ENCODE measurements around the gene RTL5. TPM values are rescaled to one million over a fixed set of nuclear protein-coding genes. Genes with fewer than 3 reads are reported as not detected.
A peak's percentile ranks its signal among the peaks of the same experiment; 100 is the strongest.
"Not testable (repeated sequence)": the region's sequence is repeated elsewhere in the genome, so short reads cannot be mapped to it uniquely, and the experiment has no call there.

Gene RTL5
- total RNA-seq, result 1 to 10 TPM; 8.2 to 8.7 TPM
- polyA plus RNA-seq (ENCODE audit: insufficient read length in 2 of 2), result 10 to 100 TPM; 31.2 to 32.9 TPM
- long read RNA-seq, donor 1, full-length matches to known transcripts, result 19 of 33 reads
- long read RNA-seq, donor 1, partial matches to known transcripts, result 14 of 33 reads
- long read RNA-seq, donor 1, other reads (novel, unspliced or antisense), result 0 of 33 reads
- long read RNA-seq, donor 2, full-length matches to known transcripts, result 15 of 15 reads
- long read RNA-seq, donor 2, partial matches to known transcripts, result 0 of 15 reads
- long read RNA-seq, donor 2, other reads (novel, unspliced or antisense), result 0 of 15 reads
- long read RNA-seq, donor 3, full-length matches to known transcripts, result 26 of 26 reads
- long read RNA-seq, donor 3, partial matches to known transcripts, result 0 of 26 reads
- long read RNA-seq, donor 3, other reads (novel, unspliced or antisense), result 0 of 26 reads
- long read RNA-seq, donor 4, full-length matches to known transcripts, result 19 of 19 reads
- long read RNA-seq, donor 4, partial matches to known transcripts, result 0 of 19 reads
- long read RNA-seq, donor 4, other reads (novel, unspliced or antisense), result 0 of 19 reads

DNA sequence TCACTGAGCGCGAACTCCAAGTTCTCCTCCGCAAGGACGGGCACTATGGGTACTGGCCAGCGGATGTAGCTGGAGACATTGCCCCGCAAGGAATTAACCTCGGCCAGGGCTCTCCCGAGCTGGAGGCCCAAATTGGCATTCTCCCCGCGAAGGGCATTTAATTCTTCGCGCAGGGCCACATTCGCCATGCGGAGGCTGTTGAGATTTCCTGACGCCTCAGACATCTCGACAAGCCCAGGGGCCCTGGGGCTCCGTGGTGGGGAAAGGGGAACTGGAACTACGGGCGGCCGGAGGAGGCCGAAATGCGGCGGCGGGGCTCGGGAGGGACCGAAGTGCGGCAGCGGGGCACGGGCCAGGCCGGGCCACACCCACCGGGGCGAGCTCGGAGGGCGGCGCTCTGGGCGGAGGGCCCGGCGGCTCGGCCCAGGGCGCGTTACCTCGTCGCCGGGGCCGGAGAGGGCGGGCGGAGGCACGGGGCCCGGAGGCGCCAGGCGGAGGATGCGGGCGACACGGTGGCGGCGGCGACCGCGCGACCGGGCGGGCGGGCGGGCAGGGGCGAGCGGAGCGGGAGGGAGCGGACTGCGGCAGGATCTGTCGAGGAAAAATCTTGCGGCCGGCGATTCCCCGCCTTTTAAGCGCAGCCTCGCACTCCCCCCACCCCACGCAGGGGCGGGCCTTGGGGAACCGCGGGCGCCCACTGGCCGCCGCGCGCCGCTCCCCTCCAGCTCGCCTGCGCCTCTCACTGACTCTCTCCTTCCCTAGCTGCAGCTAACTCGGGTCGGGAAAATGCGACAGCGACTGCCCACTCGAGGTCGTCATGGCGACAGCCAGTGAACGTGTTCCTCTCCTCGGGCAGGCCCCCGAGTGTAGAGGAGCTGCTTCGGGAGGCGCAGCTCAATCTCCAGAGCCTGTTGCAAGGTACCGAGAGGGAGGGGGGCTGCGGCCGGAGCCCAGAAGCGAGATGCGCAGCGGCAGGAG lies at the start of gene RTL5:
RTL5 (minus strand) TSS at position 599 of the 978 bp plus-strand sequence.
- 14% methylated on average over 99 of the region's 106 CpGs for WGBS (ENCODE audit: insufficient coverage)
- Histone ChIP-seq H3K27ac (ENCODE audit: low read depth, low read length) (peak within 1 kb of the TSS; percentile 69), H3K36me3 (ENCODE audit: control insufficient read depth, insufficient read depth, low read length) (peaks cover 20% of the 10 kb centered on the region), H3K9me3 (ENCODE audit: control insufficient read depth, insufficient read depth, low read length) (no peaks in the 10 kb centered on the region), H3K27me3 (ENCODE audit: control insufficient read depth, insufficient read depth, low read length) (peaks cover 45% of the 10 kb centered on the region), H3K4me3 (ENCODE audit: low read depth, low read length) (peak within 1 kb of the TSS; percentile 47), H3K4me1 (ENCODE audit: control insufficient read depth, insufficient read depth, low read length) (peaks cover 48% of the 10 kb centered on the region)
- peak in 5 of 6 donors; percentile 71 to 97 (median 86) for DNase-seq (ENCODE audit: low read depth in 4 of 6, low spot score in 6 of 6)

DNA sequence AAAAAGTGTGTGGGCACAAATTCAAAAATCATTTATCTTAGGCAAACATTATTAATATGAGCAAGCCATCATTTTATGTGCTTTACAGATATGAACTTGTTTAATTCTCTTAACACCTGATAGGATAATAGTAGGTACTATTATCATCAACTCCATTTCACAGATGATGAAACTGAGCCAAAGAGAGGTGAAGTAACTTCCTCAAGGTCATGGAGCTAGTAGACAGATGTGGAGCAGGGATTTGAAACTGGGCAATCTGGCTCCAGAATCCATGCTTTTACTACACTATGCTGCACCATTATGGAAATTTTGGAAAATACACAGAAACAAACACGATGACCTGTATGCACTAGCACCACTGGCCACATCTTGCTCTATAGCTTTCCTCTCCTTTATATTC lies 48.8 kb upstream of the RTL5 start:
- no peaks in the 10 kb centered on the region for H3K9me3 ChIP-seq (ENCODE audit: control insufficient read depth, insufficient read depth, low read length)
- WGBS (ENCODE audit: insufficient coverage), result 43% methylated on average over 1 of the region's 1 CpG
- H3K27ac ChIP-seq (ENCODE audit: low read depth, low read length), result peak overlapping the region; percentile 89
- H3K27me3 ChIP-seq (ENCODE audit: control insufficient read depth, insufficient read depth, low read length), result peaks cover 2% of the 10 kb centered on the region
- peaks cover 5% of the 10 kb centered on the region for H3K4me1 ChIP-seq (ENCODE audit: control insufficient read depth, insufficient read depth, low read length)
- H3K4me3 ChIP-seq (ENCODE audit: low read depth, low read length), result no peak overlapping the region
- DNase-seq (ENCODE audit: low read depth in 4 of 6, low spot score in 6 of 6), result no peak
- no peaks in the 10 kb centered on the region for H3K36me3 ChIP-seq (ENCODE audit: control insufficient read depth, insufficient read depth, low read length)

DNA sequence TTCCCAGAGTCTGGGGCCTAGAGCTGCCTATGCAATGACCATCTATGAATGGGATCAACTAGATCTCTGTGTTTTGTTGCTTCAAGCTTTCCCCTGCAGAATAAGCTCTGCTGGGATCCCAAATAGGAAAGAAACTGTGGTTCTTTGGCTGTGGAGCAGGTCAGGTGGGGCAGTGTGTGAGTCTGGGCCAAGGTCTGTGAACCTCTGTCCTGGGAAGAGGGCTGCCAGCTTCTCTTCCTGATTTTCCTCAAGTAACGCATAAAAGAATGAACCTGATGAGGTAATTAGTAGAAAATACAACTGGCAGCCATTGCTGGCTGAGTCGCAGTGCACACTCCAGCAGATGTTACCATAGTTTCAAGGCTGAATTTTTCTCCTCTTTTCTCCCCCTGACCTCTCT lies 45.3 kb upstream of the RTL5 start:
- peaks cover 6% of the 10 kb centered on the region for H3K27me3 ChIP-seq (ENCODE audit: control insufficient read depth, insufficient read depth, low read length)
- DNase-seq (ENCODE audit: low read depth in 4 of 6, low spot score in 6 of 6), result peak in 3 of 6 donors; percentile 6 to 41 (median 23)
- H3K9me3 ChIP-seq (ENCODE audit: control insufficient read depth, insufficient read depth, low read length), result no peaks in the 10 kb centered on the region
- WGBS (ENCODE audit: insufficient coverage), result 71% methylated on average over 1 of the region's 2 CpGs
- no peaks in the 10 kb centered on the region for H3K36me3 ChIP-seq (ENCODE audit: control insufficient read depth, insufficient read depth, low read length)
- no peak overlapping the region for H3K4me3 ChIP-seq (ENCODE audit: low read depth, low read length)
- no peaks in the 10 kb centered on the region for H3K4me1 ChIP-seq (ENCODE audit: control insufficient read depth, insufficient read depth, low read length)
- no peak overlapping the region for H3K27ac ChIP-seq (ENCODE audit: low read depth, low read length)

DNA sequence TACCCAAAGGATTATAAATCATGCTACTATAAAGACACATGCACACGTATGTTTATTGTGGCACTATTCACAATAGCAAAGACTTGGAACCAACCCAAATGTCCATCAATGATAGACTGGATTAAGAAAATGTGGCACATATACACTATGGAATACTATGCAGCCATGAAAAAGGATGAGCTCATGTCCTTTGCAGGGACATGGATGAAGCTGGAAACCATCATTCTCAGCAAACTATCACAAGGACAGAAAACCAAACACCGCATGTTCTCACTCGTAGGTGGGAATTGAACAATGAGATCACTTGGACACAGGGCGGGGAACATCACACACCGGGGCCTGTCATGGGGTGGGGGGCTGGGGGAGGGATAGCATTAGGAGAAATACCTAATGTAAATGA lies 44.6 kb upstream of the RTL5 start:
- not testable (repeated sequence) for H3K36me3 ChIP-seq (ENCODE audit: control insufficient read depth, insufficient read depth, low read length); H3K4me3 ChIP-seq (ENCODE audit: low read depth, low read length); H3K27me3 ChIP-seq (ENCODE audit: control insufficient read depth, insufficient read depth, low read length); H3K9me3 ChIP-seq (ENCODE audit: control insufficient read depth, insufficient read depth, low read length); DNase-seq (ENCODE audit: low read depth in 4 of 6, low spot score in 6 of 6); H3K4me1 ChIP-seq (ENCODE audit: control insufficient read depth, insufficient read depth, low read length); H3K27ac ChIP-seq (ENCODE audit: low read depth, low read length)
- WGBS (ENCODE audit: insufficient coverage), result no CpG with 5 or more reads among the region's 5 CpGs

DNA sequence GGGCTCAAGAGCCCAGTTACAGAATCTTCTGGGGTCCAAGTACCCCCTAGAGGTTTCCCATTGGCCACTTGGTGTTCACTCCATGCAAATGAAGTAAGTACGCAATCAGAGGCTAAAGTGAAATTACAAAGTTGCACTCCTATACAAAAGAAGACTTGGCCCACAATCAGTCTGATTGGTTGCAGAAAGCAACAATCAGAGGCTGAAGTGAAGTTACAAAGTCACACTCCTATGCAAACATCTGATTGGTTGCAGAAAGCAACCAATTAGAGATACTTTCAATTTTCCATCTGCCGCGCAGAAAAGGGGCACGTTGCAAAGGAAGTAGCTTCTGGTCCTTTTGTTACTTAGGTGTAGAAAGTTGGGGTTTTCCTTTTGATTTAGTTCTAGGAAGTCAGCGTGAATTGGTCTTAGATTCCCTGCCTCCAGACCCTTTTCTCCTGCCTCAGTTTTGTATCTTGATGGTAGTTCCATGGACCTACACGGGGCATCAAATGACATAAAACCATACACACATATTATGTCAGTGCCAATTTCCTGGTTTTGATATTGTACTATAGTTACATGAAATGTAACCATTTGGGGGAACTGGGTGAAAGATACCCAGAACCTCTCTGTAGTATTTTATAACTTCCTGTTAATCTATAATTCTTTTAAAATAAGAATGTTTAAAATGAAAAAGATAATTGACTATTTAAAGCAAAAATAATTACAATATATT lies 37.5 kb upstream of the RTL5 start:
- no peaks in the 10 kb centered on the region for H3K4me1 ChIP-seq (ENCODE audit: control insufficient read depth, insufficient read depth, low read length)
- no peaks in the 10 kb centered on the region for H3K9me3 ChIP-seq (ENCODE audit: control insufficient read depth, insufficient read depth, low read length)
- no peak overlapping the region for H3K27ac ChIP-seq (ENCODE audit: low read depth, low read length)
- 80% methylated on average over 1 of the region's 6 CpGs for WGBS (ENCODE audit: insufficient coverage)
- H3K27me3 ChIP-seq (ENCODE audit: control insufficient read depth, insufficient read depth, low read length), result peaks cover 4% of the 10 kb centered on the region
- no peak overlapping the region for H3K4me3 ChIP-seq (ENCODE audit: low read depth, low read length)
- H3K36me3 ChIP-seq (ENCODE audit: control insufficient read depth, insufficient read depth, low read length), result no peaks in the 10 kb centered on the region
- DNase-seq (ENCODE audit: low read depth in 4 of 6, low spot score in 6 of 6), result no peak

DNA sequence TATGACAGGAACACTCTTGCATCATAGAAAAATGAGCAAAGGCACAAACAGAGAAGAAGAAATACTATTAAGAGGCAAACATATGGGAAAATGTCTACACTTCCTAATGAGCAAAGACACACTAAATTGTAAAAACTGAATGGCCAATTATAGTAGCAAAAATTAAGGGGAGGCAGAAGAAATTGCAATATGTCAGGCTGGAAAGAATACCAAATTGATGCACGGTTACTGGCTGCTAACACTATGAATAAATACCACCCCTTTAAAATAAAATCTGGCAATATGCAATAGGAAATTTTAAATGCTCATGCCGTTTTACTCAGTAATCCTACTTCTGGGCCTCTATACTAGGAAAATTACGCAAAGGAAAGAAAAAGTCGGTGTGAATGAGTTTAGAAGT lies 33.8 kb upstream of the RTL5 start:
- H3K27ac ChIP-seq (ENCODE audit: low read depth, low read length), result no peak overlapping the region
- no CpG with 5 or more reads among the region's 4 CpGs for WGBS (ENCODE audit: insufficient coverage)
- H3K36me3 ChIP-seq (ENCODE audit: control insufficient read depth, insufficient read depth, low read length), result no peaks in the 10 kb centered on the region
- no peak overlapping the region for H3K4me3 ChIP-seq (ENCODE audit: low read depth, low read length)
- H3K9me3 ChIP-seq (ENCODE audit: control insufficient read depth, insufficient read depth, low read length), result no peaks in the 10 kb centered on the region
- H3K27me3 ChIP-seq (ENCODE audit: control insufficient read depth, insufficient read depth, low read length), result peaks cover 4% of the 10 kb centered on the region
- peak in 1 of 6 donors; percentile 71 for DNase-seq (ENCODE audit: low read depth in 4 of 6, low spot score in 6 of 6)
- no peaks in the 10 kb centered on the region for H3K4me1 ChIP-seq (ENCODE audit: control insufficient read depth, insufficient read depth, low read length)

DNA sequence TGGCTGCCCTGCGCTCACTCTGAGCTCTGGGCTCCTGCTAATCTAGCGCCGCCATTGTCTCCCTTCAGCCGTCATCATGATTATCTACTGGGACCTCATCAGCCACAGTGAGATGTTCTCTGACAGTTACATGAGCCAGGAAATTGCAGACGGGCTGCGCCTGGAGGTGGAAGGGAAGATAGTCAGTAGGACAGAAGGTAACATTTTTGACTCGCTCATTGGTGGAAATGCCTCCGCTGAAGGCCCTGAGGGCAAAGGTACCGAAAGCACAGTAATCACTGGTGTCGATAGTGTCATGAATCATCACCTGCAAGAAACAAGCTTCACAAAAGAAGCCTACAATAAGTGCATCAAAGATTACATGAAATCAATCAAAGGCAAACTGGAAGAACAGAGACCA lies 28.1 kb upstream of the RTL5 start:
- peaks cover 2% of the 10 kb centered on the region for H3K27me3 ChIP-seq (ENCODE audit: control insufficient read depth, insufficient read depth, low read length)
- DNase-seq (ENCODE audit: low read depth in 4 of 6, low spot score in 6 of 6), result no peak
- H3K27ac ChIP-seq (ENCODE audit: low read depth, low read length), result no peak overlapping the region
- H3K4me3 ChIP-seq (ENCODE audit: low read depth, low read length), result no peak overlapping the region
- no peaks in the 10 kb centered on the region for H3K36me3 ChIP-seq (ENCODE audit: control insufficient read depth, insufficient read depth, low read length)
- H3K9me3 ChIP-seq (ENCODE audit: control insufficient read depth, insufficient read depth, low read length), result no peaks in the 10 kb centered on the region
- 72% methylated on average over 7 of the region's 10 CpGs for WGBS (ENCODE audit: insufficient coverage)
- H3K4me1 ChIP-seq (ENCODE audit: control insufficient read depth, insufficient read depth, low read length), result no peaks in the 10 kb centered on the region

DNA sequence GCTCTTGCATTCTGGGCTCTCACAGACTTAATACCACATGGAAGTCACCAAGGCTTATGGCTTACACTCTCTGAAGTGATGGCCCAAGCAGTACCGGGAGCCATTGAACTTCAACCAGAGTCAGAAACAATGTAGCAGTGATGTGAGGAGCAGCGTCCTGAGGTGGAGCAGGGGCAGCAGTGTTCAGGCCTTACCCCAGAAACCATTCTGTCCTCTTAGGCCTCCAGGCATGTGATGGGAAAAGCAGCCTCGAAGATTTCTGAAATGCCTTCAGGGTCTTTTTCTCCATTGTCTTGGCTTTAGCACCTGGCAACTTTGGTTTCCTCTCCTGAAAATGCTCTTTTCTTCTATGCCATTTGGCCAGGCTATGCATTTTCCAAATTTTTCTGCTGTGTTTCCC lies 27.1 kb upstream of the RTL5 start:
- Histone ChIP-seq H3K27ac (ENCODE audit: low read depth, low read length) (no peak overlapping the region), H3K4me1 (ENCODE audit: control insufficient read depth, insufficient read depth, low read length) (no peaks in the 10 kb centered on the region), H3K27me3 (ENCODE audit: control insufficient read depth, insufficient read depth, low read length) (peaks cover 5% of the 10 kb centered on the region), H3K4me3 (ENCODE audit: low read depth, low read length) (no peak overlapping the region), H3K36me3 (ENCODE audit: control insufficient read depth, insufficient read depth, low read length) (no peaks in the 10 kb centered on the region), H3K9me3 (ENCODE audit: control insufficient read depth, insufficient read depth, low read length) (no peaks in the 10 kb centered on the region)
- DNase-seq (ENCODE audit: low read depth in 4 of 6, low spot score in 6 of 6), result no peak
- WGBS (ENCODE audit: insufficient coverage), result 75% methylated on average over 2 of the region's 3 CpGs

DNA sequence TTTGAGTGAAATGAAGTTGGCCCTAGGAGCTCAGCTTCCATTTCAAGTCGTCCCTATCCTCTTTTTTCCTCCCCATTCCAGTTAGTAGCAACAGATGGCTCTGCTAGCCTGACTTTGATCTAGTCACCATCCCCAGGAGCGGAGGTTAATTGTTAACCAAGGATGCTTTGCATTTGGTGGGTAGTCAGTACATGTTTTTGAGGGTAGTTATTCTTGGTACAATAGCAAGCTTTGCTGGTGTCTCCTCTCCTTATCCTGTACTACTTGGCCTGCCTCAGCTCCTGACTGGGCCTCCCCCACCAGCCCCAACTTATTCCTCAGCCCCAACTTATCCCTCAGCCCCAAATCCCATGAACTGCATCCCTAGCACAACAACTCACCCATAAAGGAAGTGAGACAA lies 14.8 kb upstream of the RTL5 start:
- no peak for DNase-seq (ENCODE audit: low read depth in 4 of 6, low spot score in 6 of 6)
- no CpG with 5 or more reads among the region's 2 CpGs for WGBS (ENCODE audit: insufficient coverage)
- H3K27me3 ChIP-seq (ENCODE audit: control insufficient read depth, insufficient read depth, low read length), result peaks cover 21% of the 10 kb centered on the region

More for the DNA sequence above, 14.8 kb upstream of the RTL5 start:
- H3K4me3 ChIP-seq (ENCODE audit: low read depth, low read length), result no peak overlapping the region
- no peaks in the 10 kb centered on the region for H3K9me3 ChIP-seq (ENCODE audit: control insufficient read depth, insufficient read depth, low read length)
- peaks cover 10% of the 10 kb centered on the region for H3K4me1 ChIP-seq (ENCODE audit: control insufficient read depth, insufficient read depth, low read length)
- no peak overlapping the region for H3K27ac ChIP-seq (ENCODE audit: low read depth, low read length)
- H3K36me3 ChIP-seq (ENCODE audit: control insufficient read depth, insufficient read depth, low read length), result no peaks in the 10 kb centered on the region

Data from spinal cord (tissue), 10 donors.